DND-41 (cell line): ENCODE results near the gene FRMPD4.

ENCODE experiments used
- CTCF ChIP-seq: IDR thresholded peaks from 2 replicates; pipeline ENCODE4 v1.5.1; 2012; ENCODE audit warnings: borderline replicate concordance, low read length, moderate library complexity, mild to moderate bottlenecking; ENCODE audit not compliant: poor library complexity, severe bottlenecking; ENCODE audit errors: extremely low read depth
- EZH2 ChIP-seq: IDR thresholded peaks from 3 replicates; pipeline ENCODE4 v1.6.1; 2012; ENCODE audit warnings: borderline replicate concordance, low read depth, mild to moderate bottlenecking, moderate library complexity, low read length, inconsistent platforms; ENCODE audit not compliant: severe bottlenecking

GRCh38 chrX:12141511-12141910 lies 3.2 kb downstream of the FRMPD4 start:
- TF ChIP-seq CTCF, result no peak
- no peak for TF ChIP-seq EZH2
